K562 (cell line): Measurements from ENCODE around the gene CNFN. TPM values are rescaled to one million over a fixed set of nuclear protein-coding genes. Genes with fewer than 3 reads are reported as not detected.

Source experiments
- CHD1 ChIP-seq: fragments of 200-600 bp; sonication (generic); IDR thresholded peaks from one replicate; pipeline ENCODE4 v1.6.1; 2012; ENCODE audit warnings: mild to moderate bottlenecking, moderate library complexity, low read length, inconsistent platforms
- MTA1 ChIP-seq: fragments of 450-650 bp; IDR thresholded peaks from 2 replicates; pipeline ENCODE4 v1.6.1; 2017; ENCODE audit warnings: borderline replicate concordance
- NFE2L1 ChIP-seq: fragments of 450-650 bp; IDR thresholded peaks from 2 replicates; pipeline ENCODE4 v1.6.1; 2016; ENCODE audit warnings: missing genetic modification characterization, low read depth, mild to moderate bottlenecking, missing compliant biosample characterization, moderate library complexity, borderline replicate concordance
- NR2F6 ChIP-seq: fragments of 450-650 bp; formaldehyde crosslinking; IDR thresholded peaks from 2 replicates; pipeline ENCODE4 v1.4.0; 2020; ENCODE audit warnings: mild to moderate bottlenecking
- PBX2 ChIP-seq, 2 experiments: IDR thresholded peaks in 1 of 2; conservative IDR thresholded peaks in 1 of 2; 2 replicates each; pipeline ENCODE4 v1.6.1; 2016; ENCODE audit warnings: low read depth in 2 of 2, mild to moderate bottlenecking in 1 of 2, missing compliant biosample characterization in 1 of 2, missing genetic modification characterization in 1 of 2, moderate library complexity in 1 of 2
- PCBP1 ChIP-seq: fragments of 200-400 bp; formaldehyde crosslinking; IDR thresholded peaks from 2 replicates; pipeline ENCODE4 v1.6.1; 2018; ENCODE audit warnings: mild to moderate bottlenecking, low read depth, low read length; ENCODE audit not compliant: poor library complexity, severe bottlenecking
- POLR2B ChIP-seq: fragments of 450-650 bp; IDR thresholded peaks from 2 replicates; pipeline ENCODE4 v1.6.1; 2018; ENCODE audit warnings: low read depth; ENCODE audit not compliant: partially characterized antibody
- SMARCA4 ChIP-seq: fragments of 450-650 bp; IDR thresholded peaks from 2 replicates; pipeline ENCODE4 v1.6.1; 2016
- TAF1 ChIP-seq: IDR thresholded peaks from 2 replicates; pipeline ENCODE4 v1.6.1; 2011; ENCODE audit warnings: mild to moderate bottlenecking, low read length, moderate library complexity; ENCODE audit not compliant: insufficient read depth, control insufficient read depth, severe bottlenecking; ENCODE audit errors: extremely low read depth
- TARDBP ChIP-seq: fragments of 450-650 bp; IDR thresholded peaks from 2 replicates; pipeline ENCODE4 v1.6.1; 2016
- ZBTB12 ChIP-seq: fragments of 250-450 bp; sonication (Bioruptor Pico); IDR thresholded peaks from 2 replicates; pipeline ENCODE4 v1.4.0; 2020
- ZNF780A ChIP-seq: fragments of 250-450 bp; sonication (Bioruptor Pico); IDR thresholded peaks from 2 replicates; pipeline ENCODE4 v1.5.0; 2021; ENCODE audit warnings: mild to moderate bottlenecking
- polyA plus RNA-seq, 8 experiments: library from polyadenylated mRNA; depleted of rRNA in 4 of 8; stranded (reverse) in 5 of 8; unstranded in 3 of 8; fragments of >200 nt; fragmentation: Nextera tagmentation in 2 of 8; fragmentation: Illumina TruSeq in 1 of 8; extraction: Ambion mirVana in 2 of 8; extraction: Trizol in 1 of 8; gene quantifications; 2 replicates each; pipeline versions ENCODE4 v1.2.1 to v1.2.3, GENCODE V29; 2011 to 2014; ENCODE audit warnings: inconsistent platforms in 1 of 8, missing spikeins in 1 of 8
- total RNA-seq, 7 experiments: library from RNA; depleted of rRNA in 6 of 7; stranded (reverse); fragments of >200 nt in 6 of 7; fragmentation: Illumina TruSeq in 2 of 7; extraction: Trizol in 2 of 7; gene quantifications; 2 replicates each; pipeline versions ENCODE4 v1.2.1 to v1.2.3, GENCODE V29; 2011 to 2021; ENCODE audit warnings: low replicate concordance in 1 of 7
- TF ChIP-seq, protein P1 (sequence below): fragments of 250-450 bp; sonication (Bioruptor Pico); IDR thresholded peaks from 2 replicates; pipeline ENCODE4 v1.4.0; 2020; ENCODE audit warnings: mild to moderate bottlenecking, moderate library complexity
- TF ChIP-seq, protein P2 (sequence below), 2 experiments: fragments of 450-650 bp; IDR thresholded peaks; 2 replicates each; pipeline ENCODE4 v1.6.1; 2016
- TF ChIP-seq, protein P3 (sequence below): fragments of 250-450 bp; sonication (Bioruptor Pico); IDR thresholded peaks from 2 replicates; pipeline ENCODE4 v1.8.0; 2021; ENCODE audit warnings: mild to moderate bottlenecking, moderate library complexity
- TF ChIP-seq, protein P4 (sequence below): sonication (generic); formaldehyde crosslinking; IDR thresholded peaks from 2 replicates; pipeline ENCODE4 v1.9.0; 2022; ENCODE audit warnings: mild to moderate bottlenecking, missing genetic modification reagents

CNFN gene
- total and polyA plus RNA-seq, 9 of the 15 experiments (the other 6 are each of a cell fraction or from before 2014, with no cell fraction given), result 0.18 to 0.52 (median 0.27) TPM; not detected in 5

DNA sequence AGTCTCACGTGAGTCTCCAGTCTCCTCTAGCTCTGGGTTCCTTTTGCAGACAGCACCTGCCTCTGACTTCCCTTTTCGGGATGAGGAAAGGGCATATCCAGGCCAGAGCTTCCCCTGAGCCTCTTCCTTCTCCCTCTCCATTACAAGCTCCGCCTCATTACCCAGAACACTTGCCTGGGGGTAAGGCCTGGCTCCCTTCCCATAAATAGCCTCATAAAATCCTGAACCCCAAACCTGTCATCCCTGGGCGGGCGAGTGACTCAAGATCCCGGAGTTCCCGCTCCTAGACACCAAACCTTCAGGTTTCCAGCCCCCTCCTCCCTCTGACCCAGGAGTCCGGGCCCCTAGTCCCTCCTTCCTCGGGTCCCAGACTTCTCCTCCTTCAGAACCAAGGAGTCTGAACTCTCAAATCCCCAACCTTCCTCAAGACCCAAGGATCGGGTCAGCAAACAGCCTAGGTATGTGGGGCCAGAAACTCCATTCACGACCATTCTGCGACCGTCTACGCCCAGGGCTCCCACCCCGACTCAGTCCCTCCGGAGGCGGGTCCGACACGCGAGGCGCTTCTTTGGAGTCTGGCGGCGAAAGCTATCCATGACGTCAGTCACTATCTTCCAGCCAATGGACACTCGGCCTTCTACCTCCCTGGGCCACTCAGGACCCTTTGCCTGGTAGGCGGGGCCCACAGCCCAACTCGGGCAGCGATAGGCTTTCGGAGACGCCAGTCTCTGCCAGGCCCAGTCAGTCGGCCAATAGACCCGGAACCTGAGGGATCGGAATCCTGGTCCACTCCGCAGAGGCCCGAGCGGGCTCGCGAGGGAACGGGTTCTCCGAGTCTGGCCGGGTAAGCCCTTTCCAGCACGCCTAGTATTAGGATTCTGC lies 6.5 kb upstream of the CNFN start (continued):
- TF ChIP-seq ZBTB12 (CRISPR knock-in tag) (peak; percentile 62), PBX2 (CRISPR knock-in tag; IDR thresholded peaks at IDR 0.05; ENCODE audit: low read depth) (peak; percentile 88), PBX2 (tag; conservative IDR thresholded peaks at IDR 0.05; ENCODE audit: low read depth) (peak; percentile 98), MTA1 (peak; percentile 19; the same call in 1 of the 2 replicates), NR2F6 (peak; percentile 62; the same call in 1 of the 2 replicates), PCBP1 (no peak), SMARCA4 (no peak), CHD1 (no peak), POLR2B (peak; percentile 87), TARDBP (0 out of 2 replicates have a peak, but pooled peaks have one; percentile 19), TAF1 (peak; percentile 69), NFE2L1 (tag) (no peak), ZNF780A (CRISPR knock-in tag) (no peak)
- TF ChIP-seq, protein P1, sequence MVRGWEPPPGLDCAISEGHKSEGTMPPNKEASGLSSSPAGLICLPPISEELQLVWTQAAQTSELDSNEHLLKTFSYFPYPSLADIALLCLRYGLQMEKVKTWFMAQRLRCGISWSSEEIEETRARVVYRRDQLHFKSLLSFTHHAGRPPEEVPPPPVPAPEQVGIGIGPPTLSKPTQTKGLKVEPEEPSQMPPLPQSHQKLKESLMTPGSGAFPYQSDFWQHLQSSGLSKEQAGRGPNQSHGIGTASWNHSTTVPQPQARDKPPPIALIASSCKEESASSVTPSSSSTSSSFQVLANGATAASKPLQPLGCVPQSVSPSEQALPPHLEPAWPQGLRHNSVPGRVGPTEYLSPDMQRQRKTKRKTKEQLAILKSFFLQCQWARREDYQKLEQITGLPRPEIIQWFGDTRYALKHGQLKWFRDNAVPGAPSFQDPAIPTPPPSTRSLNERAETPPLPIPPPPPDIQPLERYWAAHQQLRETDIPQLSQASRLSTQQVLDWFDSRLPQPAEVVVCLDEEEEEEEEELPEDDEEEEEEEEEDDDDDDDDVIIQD (CRISPR knock-in tag), result no peak
- TF ChIP-seq, protein P2, sequence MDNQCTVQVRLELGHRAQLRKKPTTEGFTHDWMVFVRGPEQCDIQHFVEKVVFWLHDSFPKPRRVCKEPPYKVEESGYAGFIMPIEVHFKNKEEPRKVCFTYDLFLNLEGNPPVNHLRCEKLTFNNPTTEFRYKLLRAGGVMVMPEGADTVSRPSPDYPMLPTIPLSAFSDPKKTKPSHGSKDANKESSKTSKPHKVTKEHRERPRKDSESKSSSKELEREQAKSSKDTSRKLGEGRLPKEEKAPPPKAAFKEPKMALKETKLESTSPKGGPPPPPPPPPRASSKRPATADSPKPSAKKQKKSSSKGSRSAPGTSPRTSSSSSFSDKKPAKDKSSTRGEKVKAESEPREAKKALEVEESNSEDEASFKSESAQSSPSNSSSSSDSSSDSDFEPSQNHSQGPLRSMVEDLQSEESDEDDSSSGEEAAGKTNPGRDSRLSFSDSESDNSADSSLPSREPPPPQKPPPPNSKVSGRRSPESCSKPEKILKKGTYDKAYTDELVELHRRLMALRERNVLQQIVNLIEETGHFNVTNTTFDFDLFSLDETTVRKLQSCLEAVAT (IDR thresholded peaks at IDR 0.05), result 0 out of 4 replicates have a peak, but pooled peaks of 1 of the 2 experiments have one; percentile 70
- TF ChIP-seq, protein P3, sequence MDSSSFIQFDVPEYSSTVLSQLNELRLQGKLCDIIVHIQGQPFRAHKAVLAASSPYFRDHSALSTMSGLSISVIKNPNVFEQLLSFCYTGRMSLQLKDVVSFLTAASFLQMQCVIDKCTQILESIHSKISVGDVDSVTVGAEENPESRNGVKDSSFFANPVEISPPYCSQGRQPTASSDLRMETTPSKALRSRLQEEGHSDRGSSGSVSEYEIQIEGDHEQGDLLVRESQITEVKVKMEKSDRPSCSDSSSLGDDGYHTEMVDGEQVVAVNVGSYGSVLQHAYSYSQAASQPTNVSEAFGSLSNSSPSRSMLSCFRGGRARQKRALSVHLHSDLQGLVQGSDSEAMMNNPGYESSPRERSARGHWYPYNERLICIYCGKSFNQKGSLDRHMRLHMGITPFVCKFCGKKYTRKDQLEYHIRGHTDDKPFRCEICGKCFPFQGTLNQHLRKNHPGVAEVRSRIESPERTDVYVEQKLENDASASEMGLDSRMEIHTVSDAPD (CRISPR knock-in tag), result no peak
- TF ChIP-seq, protein P4, sequence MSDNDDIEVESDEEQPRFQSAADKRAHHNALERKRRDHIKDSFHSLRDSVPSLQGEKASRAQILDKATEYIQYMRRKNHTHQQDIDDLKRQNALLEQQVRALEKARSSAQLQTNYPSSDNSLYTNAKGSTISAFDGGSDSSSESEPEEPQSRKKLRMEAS, result peak; percentile 41; the same call in 1 of the 2 replicates
